Effector memory CD4-positive, alpha-beta T cell (primary cell): ENCODE measurements around the gene TEDC2.

Experiments
- DNase-seq, 3 donors: peaks; one replicate each; pipeline ENCODE4 v3.0.0-alpha.2; 2020
- H3K27ac ChIP-seq: 2 replicates; pipeline ENCODE4 v1.7.0; 2013; ENCODE audit warnings: mild to moderate bottlenecking, low read length, moderate library complexity; ENCODE audit not compliant: insufficient read depth, poor library complexity, severe bottlenecking
- H3K27me3 ChIP-seq: replicated peaks from 2 replicates; pipeline ENCODE4 v1.7.0; 2013; ENCODE audit warnings: mild to moderate bottlenecking, low read length; ENCODE audit not compliant: insufficient read depth, control insufficient read depth, poor library complexity, severe bottlenecking
- H3K36me3 ChIP-seq: 2 replicates; pipeline ENCODE4 v1.7.0; 2013; ENCODE audit warnings: mild to moderate bottlenecking, low read length, moderate library complexity; ENCODE audit not compliant: control insufficient read depth, insufficient read depth
- H3K4me1 ChIP-seq: 2 replicates; pipeline ENCODE4 v1.7.0; 2013; ENCODE audit warnings: low read length, mild to moderate bottlenecking; ENCODE audit not compliant: control insufficient read depth, insufficient read depth, poor library complexity, severe bottlenecking
- H3K4me3 ChIP-seq: 2 replicates; pipeline ENCODE4 v1.7.0; 2013; ENCODE audit warnings: low read length, low read depth, mild to moderate bottlenecking; ENCODE audit not compliant: insufficient read depth, poor library complexity, severe bottlenecking
- H3K9me3 ChIP-seq: 2 replicates; pipeline ENCODE4 v1.7.0; 2013; ENCODE audit warnings: mild to moderate bottlenecking, low read length, moderate library complexity; ENCODE audit not compliant: control insufficient read depth
- total RNA-seq, 3 donors: gene quantifications; one replicate each; lab custom pipeline; 2026; lab: John Stamatoyannopoulos, UW

TEDC2 gene
- 0.19 to 0.35 (median 0.26) reads per million in 3 donors for total RNA-seq

GRCh38 chr16:2459647-2460390, at the start of gene TEDC2:
Gene TEDC2, plus strand, starts transcription at chr16:2460109. Its CDS starts 36 bp downstream, at chr16:2460145.
- peaks cover 12% of the 10 kb centered on the region for H3K4me1 ChIP-seq
- H3K27me3 ChIP-seq = no peaks in the 10 kb centered on the region
- no peaks in the 10 kb centered on the region for H3K36me3 ChIP-seq
- H3K9me3 ChIP-seq = no peaks in the 10 kb centered on the region
- H3K27ac ChIP-seq = no peak within 1 kb of the TSS
- peak within 1 kb of the TSS; percentile 74 for H3K4me3 ChIP-seq
- peak; percentile 94 to 96 (median 95) for DNase-seq

GRCh38 chr16:2415085-2415484, 44.8 kb upstream of the TEDC2 start:
- no peaks in the 10 kb centered on the region for H3K36me3 ChIP-seq
- H3K9me3 ChIP-seq = no peaks in the 10 kb centered on the region
- no peak overlapping the region for H3K27ac ChIP-seq
- no peak for DNase-seq
- H3K4me3 ChIP-seq = no peak overlapping the region
- H3K4me1 ChIP-seq = no peaks in the 10 kb centered on the region
- no peaks in the 10 kb centered on the region for H3K27me3 ChIP-seq

- Histone ChIP-seq H3K27ac (no peak overlapping the region), H3K36me3 (no peaks in the 10 kb centered on the region), H3K4me3 (no peak overlapping the region), H3K4me1 (no peaks in the 10 kb centered on the region), H3K27me3 (no peaks in the 10 kb centered on the region), H3K9me3 (no peaks in the 10 kb centered on the region)
- no peak for DNase-seq
These were observed 39.9 kb upstream of the TEDC2 start for GRCh38 chr16:2420035-2420434.

GRCh38 chr16:2422123-2422867, 37.6 kb upstream of the TEDC2 start:
- Histone ChIP-seq H3K27ac (no peak overlapping the region), H3K27me3 (no peaks in the 10 kb centered on the region), H3K4me3 (no peak overlapping the region), H3K4me1 (no peaks in the 10 kb centered on the region), H3K36me3 (no peaks in the 10 kb centered on the region), H3K9me3 (no peaks in the 10 kb centered on the region)
- no peak for DNase-seq

- Histone ChIP-seq H3K4me3 (no peak overlapping the region), H3K4me1 (no peaks in the 10 kb centered on the region), H3K27ac (no peak overlapping the region), H3K27me3 (no peaks in the 10 kb centered on the region), H3K36me3 (no peaks in the 10 kb centered on the region), H3K9me3 (no peaks in the 10 kb centered on the region)
- no peak for DNase-seq
These were observed 35.6 kb upstream of the TEDC2 start for GRCh38 chr16:2424061-2425007.

GRCh38 chr16:2425008-2425518, 34.8 kb upstream of the TEDC2 start:
- no peak for DNase-seq
- Histone ChIP-seq H3K36me3 (no peaks in the 10 kb centered on the region), H3K4me1 (peaks cover 5% of the 10 kb centered on the region)

GRCh38 chr16:2425825-2426430, 34.0 kb upstream of the TEDC2 start:
- DNase-seq = no peak
- H3K4me3 ChIP-seq = no peak overlapping the region
- H3K36me3 ChIP-seq = no peaks in the 10 kb centered on the region
- H3K4me1 ChIP-seq = peaks cover 9% of the 10 kb centered on the region
- H3K27ac ChIP-seq = no peak overlapping the region
- H3K27me3 ChIP-seq = no peaks in the 10 kb centered on the region
- H3K9me3 ChIP-seq = no peaks in the 10 kb centered on the region

More at GRCh38 chr16:2425008-2425518, 34.8 kb upstream of the TEDC2 start:
- Histone ChIP-seq H3K27ac (no peak overlapping the region), H3K4me3 (no peak overlapping the region), H3K27me3 (no peaks in the 10 kb centered on the region), H3K9me3 (no peaks in the 10 kb centered on the region)

GRCh38 chr16:2426941-2427361, 33.0 kb upstream of the TEDC2 start:
- H3K4me3 ChIP-seq = no peak overlapping the region
- no peaks in the 10 kb centered on the region for H3K9me3 ChIP-seq
- H3K27me3 ChIP-seq = no peaks in the 10 kb centered on the region
- DNase-seq = no peak
- H3K36me3 ChIP-seq = no peaks in the 10 kb centered on the region
- peaks cover 9% of the 10 kb centered on the region for H3K4me1 ChIP-seq
- H3K27ac ChIP-seq = no peak overlapping the region

- H3K4me1 ChIP-seq = peaks cover 9% of the 10 kb centered on the region
- no peak for DNase-seq
- no peak overlapping the region for H3K4me3 ChIP-seq
- no peak overlapping the region for H3K27ac ChIP-seq
- H3K27me3 ChIP-seq = no peaks in the 10 kb centered on the region
- no peaks in the 10 kb centered on the region for H3K9me3 ChIP-seq
- no peaks in the 10 kb centered on the region for H3K36me3 ChIP-seq
These were observed 32.4 kb upstream of the TEDC2 start for GRCh38 chr16:2427526-2427925.
